ENCODE data around the gene SRPK2.

DNA sequence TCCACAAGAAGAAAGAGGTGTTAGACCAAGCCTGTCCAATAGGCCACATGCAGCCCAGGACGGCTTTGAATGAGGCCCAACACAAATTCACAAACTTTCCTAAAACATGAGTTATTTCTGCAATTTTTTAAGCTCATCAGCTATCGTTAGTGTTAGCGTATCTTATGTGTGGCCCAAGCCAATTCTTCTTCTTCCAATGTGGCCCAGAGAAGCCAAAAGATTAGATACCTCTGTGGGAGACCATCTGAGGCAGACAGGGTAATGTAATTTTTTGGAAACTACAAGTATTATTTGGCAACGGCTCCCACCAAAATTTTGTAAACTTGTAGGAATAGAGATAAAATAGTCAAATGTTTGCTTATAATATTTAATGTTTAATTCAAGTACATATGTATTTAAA lies 153.8 kb downstream of the SRPK2 start:
- TF ChIP-seq, protein P1, sequence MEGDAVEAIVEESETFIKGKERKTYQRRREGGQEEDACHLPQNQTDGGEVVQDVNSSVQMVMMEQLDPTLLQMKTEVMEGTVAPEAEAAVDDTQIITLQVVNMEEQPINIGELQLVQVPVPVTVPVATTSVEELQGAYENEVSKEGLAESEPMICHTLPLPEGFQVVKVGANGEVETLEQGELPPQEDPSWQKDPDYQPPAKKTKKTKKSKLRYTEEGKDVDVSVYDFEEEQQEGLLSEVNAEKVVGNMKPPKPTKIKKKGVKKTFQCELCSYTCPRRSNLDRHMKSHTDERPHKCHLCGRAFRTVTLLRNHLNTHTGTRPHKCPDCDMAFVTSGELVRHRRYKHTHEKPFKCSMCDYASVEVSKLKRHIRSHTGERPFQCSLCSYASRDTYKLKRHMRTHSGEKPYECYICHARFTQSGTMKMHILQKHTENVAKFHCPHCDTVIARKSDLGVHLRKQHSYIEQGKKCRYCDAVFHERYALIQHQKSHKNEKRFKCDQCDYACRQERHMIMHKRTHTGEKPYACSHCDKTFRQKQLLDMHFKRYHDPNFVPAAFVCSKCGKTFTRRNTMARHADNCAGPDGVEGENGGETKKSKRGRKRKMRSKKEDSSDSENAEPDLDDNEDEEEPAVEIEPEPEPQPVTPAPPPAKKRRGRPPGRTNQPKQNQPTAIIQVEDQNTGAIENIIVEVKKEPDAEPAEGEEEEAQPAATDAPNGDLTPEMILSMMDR (IDR thresholded peaks at IDR 0.05), result no peak
- TF ChIP-seq POLR2A (IDR thresholded peaks at IDR 0.05), result no peak

Data from testis (tissue), 2 donors.